ENCODE measurements around the gene TRAM2. TPM values are rescaled to one million over a fixed set of nuclear protein-coding genes. Genes with fewer than 3 reads are reported as not detected.

Gene TRAM2
- total RNA-seq, 1 experiment from 2014 or later, result 17.7 TPM

DNA sequence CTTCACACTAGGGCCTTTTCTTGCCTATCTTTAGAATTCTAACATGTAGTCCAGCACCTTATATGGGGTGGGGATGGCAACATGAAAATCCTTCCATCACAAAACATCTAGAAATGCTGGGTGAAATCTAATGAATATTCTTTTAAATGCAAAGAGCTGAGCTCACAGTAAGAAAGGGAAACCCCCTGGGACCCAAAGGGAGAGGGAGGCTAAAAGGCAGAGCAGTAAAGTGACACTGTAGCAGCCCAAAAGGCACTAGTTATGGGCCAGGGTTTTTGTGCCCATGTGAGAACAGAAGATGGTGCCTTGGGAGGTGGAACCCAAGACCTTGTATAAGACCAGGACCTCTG, 66.7 kb downstream of the TRAM2 start:
- POLR2A ChIA-PET (ENCODE audit: unreplicated experiment), result no interaction called here
- TF ChIP-seq EZH2 (IDR thresholded peaks at IDR 0.05; ENCODE audit: low read length, unreplicated experiment) (no peak), EZH2phosphoT487 (IDR thresholded peaks at IDR 0.05; ENCODE audit: borderline replicate concordance, low read length) (no peak)
- TF ChIP-seq, protein P1, sequence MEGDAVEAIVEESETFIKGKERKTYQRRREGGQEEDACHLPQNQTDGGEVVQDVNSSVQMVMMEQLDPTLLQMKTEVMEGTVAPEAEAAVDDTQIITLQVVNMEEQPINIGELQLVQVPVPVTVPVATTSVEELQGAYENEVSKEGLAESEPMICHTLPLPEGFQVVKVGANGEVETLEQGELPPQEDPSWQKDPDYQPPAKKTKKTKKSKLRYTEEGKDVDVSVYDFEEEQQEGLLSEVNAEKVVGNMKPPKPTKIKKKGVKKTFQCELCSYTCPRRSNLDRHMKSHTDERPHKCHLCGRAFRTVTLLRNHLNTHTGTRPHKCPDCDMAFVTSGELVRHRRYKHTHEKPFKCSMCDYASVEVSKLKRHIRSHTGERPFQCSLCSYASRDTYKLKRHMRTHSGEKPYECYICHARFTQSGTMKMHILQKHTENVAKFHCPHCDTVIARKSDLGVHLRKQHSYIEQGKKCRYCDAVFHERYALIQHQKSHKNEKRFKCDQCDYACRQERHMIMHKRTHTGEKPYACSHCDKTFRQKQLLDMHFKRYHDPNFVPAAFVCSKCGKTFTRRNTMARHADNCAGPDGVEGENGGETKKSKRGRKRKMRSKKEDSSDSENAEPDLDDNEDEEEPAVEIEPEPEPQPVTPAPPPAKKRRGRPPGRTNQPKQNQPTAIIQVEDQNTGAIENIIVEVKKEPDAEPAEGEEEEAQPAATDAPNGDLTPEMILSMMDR (conservative IDR thresholded peaks at IDR 0.05; ENCODE audit: low read depth, low read length), result no peak
- H3K9me2 ChIP-seq (replicated peaks; ENCODE audit: low read length), result no peaks in the 10 kb centered on the region
- DNase-seq, result no peak
- H3K4me1 ChIP-seq (ENCODE audit: insufficient read depth, low read length), result peaks cover 31% of the 10 kb centered on the region
- CTCF ChIA-PET, result no interaction called here
- H3K79me2 ChIP-seq (ENCODE audit: low read length), result no peaks in the 10 kb centered on the region
- H3K9me3 ChIP-seq (ENCODE audit: low read length), result no peaks in the 10 kb centered on the region
- H3K27me3 ChIP-seq (ENCODE audit: low read length), result no peaks in the 10 kb centered on the region
- no peak overlapping the region for H3K9ac ChIP-seq (ENCODE audit: low read length)
- no peak overlapping the region for H3K27ac ChIP-seq (ENCODE audit: low read length)
- H3F3A ChIP-seq (ENCODE audit: low read length, unreplicated experiment), result no peaks in the 10 kb centered on the region
- intact Hi-C loops (cut with micrococcal nuclease), result no loop called here
- H3K36me3 ChIP-seq (ENCODE audit: low read depth, low read length), result peaks cover 15% of the 10 kb centered on the region
- H3K4me3 ChIP-seq (ENCODE audit: low read length), result no peak overlapping the region
- BruUV-seq (replicated peaks), result no TSS peak
- no peaks in the 10 kb centered on the region for H4K20me1 ChIP-seq (ENCODE audit: low read length)
- H3K4me2 ChIP-seq (ENCODE audit: low read length), result no peak overlapping the region
- no peak for ATAC-seq
- no peak overlapping the region for H2AFZ ChIP-seq (ENCODE audit: low read length)

- intact Hi-C loops (cut with micrococcal nuclease), result no loop called here
- H4K20me1 ChIP-seq (ENCODE audit: low read length), result no peaks in the 10 kb centered on the region
- no peaks in the 10 kb centered on the region for H3K79me2 ChIP-seq (ENCODE audit: low read length)
- H3K27me3 ChIP-seq (ENCODE audit: low read length), result no peaks in the 10 kb centered on the region
- H3K36me3 ChIP-seq (ENCODE audit: low read depth, low read length), result peaks cover 15% of the 10 kb centered on the region
- CTCF ChIA-PET, result no interaction called here
- DNase-seq, result no peak
- no peak overlapping the region for H3K4me2 ChIP-seq (ENCODE audit: low read length)
- peaks cover 34% of the 10 kb centered on the region for H3K4me1 ChIP-seq (ENCODE audit: insufficient read depth, low read length)
- H3K27ac ChIP-seq (ENCODE audit: low read length), result no peak overlapping the region
- H3K4me3 ChIP-seq (ENCODE audit: low read length), result no peak overlapping the region
- H2AFZ ChIP-seq (ENCODE audit: low read length), result no peak overlapping the region
- no peak for TF ChIP-seq EZH2 (IDR thresholded peaks at IDR 0.05; ENCODE audit: low read length, unreplicated experiment)
- TF ChIP-seq, protein P1 (conservative IDR thresholded peaks at IDR 0.05; ENCODE audit: low read depth, low read length), result no peak
- TF ChIP-seq EZH2phosphoT487 (IDR thresholded peaks at IDR 0.05; ENCODE audit: borderline replicate concordance, low read length), result no peak
- BruUV-seq (replicated peaks), result no TSS peak
- POLR2A ChIA-PET (ENCODE audit: unreplicated experiment), result no interaction called here
- no peak for ATAC-seq
- no peak overlapping the region for H3K9ac ChIP-seq (ENCODE audit: low read length)
- no peaks in the 10 kb centered on the region for H3K9me3 ChIP-seq (ENCODE audit: low read length)
- H3K9me2 ChIP-seq (replicated peaks; ENCODE audit: low read length), result no peaks in the 10 kb centered on the region
- H3F3A ChIP-seq (ENCODE audit: low read length, unreplicated experiment), result no peaks in the 10 kb centered on the region
Observed at GRCh38 chr6:52509281-52510212, 67.3 kb downstream of the TRAM2 start.

GRCh38 chr6:52508261-52508739, 68.6 kb downstream of the TRAM2 start:
- peaks cover 15% of the 10 kb centered on the region for H3K36me3 ChIP-seq (ENCODE audit: low read depth, low read length)
- no peak overlapping the region for H3K4me2 ChIP-seq (ENCODE audit: low read length)
- H3K27me3 ChIP-seq (ENCODE audit: low read length), result no peaks in the 10 kb centered on the region
- ChIA-PET CTCF (no interaction called here), POLR2A (ENCODE audit: unreplicated experiment) (no interaction called here)
- no peaks in the 10 kb centered on the region for H3K9me3 ChIP-seq (ENCODE audit: low read length)
- H3K27ac ChIP-seq (ENCODE audit: low read length), result no peak overlapping the region
- no peaks in the 10 kb centered on the region for H3K9me2 ChIP-seq (replicated peaks; ENCODE audit: low read length)
- intact Hi-C loops (cut with micrococcal nuclease), result no loop called here
- TF ChIP-seq, protein P1 (conservative IDR thresholded peaks at IDR 0.05; ENCODE audit: low read depth, low read length), result no peak
- TF ChIP-seq EZH2phosphoT487 (IDR thresholded peaks at IDR 0.05; ENCODE audit: borderline replicate concordance, low read length), result no peak
- TF ChIP-seq EZH2 (IDR thresholded peaks at IDR 0.05; ENCODE audit: low read length, unreplicated experiment), result no peak
- H4K20me1 ChIP-seq (ENCODE audit: low read length), result no peaks in the 10 kb centered on the region
- BruUV-seq (replicated peaks), result no TSS peak
- DNase-seq (no peak), ATAC-seq (no peak)
- no peak overlapping the region for H3K9ac ChIP-seq (ENCODE audit: low read length)
- no peaks in the 10 kb centered on the region for H3K79me2 ChIP-seq (ENCODE audit: low read length)
- no peak overlapping the region for H2AFZ ChIP-seq (ENCODE audit: low read length)
- no peak overlapping the region for H3K4me3 ChIP-seq (ENCODE audit: low read length)
- peaks cover 40% of the 10 kb centered on the region for H3K4me1 ChIP-seq (ENCODE audit: insufficient read depth, low read length)
- no peaks in the 10 kb centered on the region for H3F3A ChIP-seq (ENCODE audit: low read length, unreplicated experiment)

All from PC-3 (cell line).